Activated CD8-positive, alpha-beta memory T cell treated with anti-CD3 and anti-CD28 coated beads, Interleukin-2, amount 50 U/mL, for 48 hours (primary cell): ENCODE measurements around the gene SAPCD2.

Experiments
- DNase-seq: peaks from one replicate; pipeline ENCODE4 v3.0.0-alpha.2; 2020

The SAPCD2 gene

GRCh38 chr9:137016436-137016835 is 53.9 kb downstream of the SAPCD2 start:
- DNase-seq, result no peak

GRCh38 chr9:137015976-137016375 is 54.4 kb downstream of the SAPCD2 start:
- no peak for DNase-seq

GRCh38 chr9:137015540-137015930 is 54.8 kb downstream of the SAPCD2 start:
- no peak for DNase-seq

- DNase-seq, result no peak
These were observed 55.4 kb downstream of the SAPCD2 start for GRCh38 chr9:137014776-137015539.

GRCh38 chr9:137014166-137014565 is 56.2 kb downstream of the SAPCD2 start:
- DNase-seq, result no peak

GRCh38 chr9:137013571-137013940 is 56.8 kb downstream of the SAPCD2 start:
- DNase-seq, result no peak

GRCh38 chr9:137012694-137013570 is 57.4 kb downstream of the SAPCD2 start:
- no peak for DNase-seq
